Keratinocyte (primary cell): ENCODE results near the gene NIN.

Experiments
- CTCF ChIP-seq, 3 experiments: IDR thresholded peaks in 1 of 3; conservative IDR thresholded peaks in 1 of 3; optimal IDR thresholded peaks in 1 of 3; 2 replicates in 2 of 3; 3 replicates in 1 of 3; pipeline versions ENCODE3 to v1.5.1; 2011; ENCODE audit warnings: low read length in 3 of 3, mild to moderate bottlenecking in 3 of 3, moderate library complexity in 2 of 3, control low read depth in 1 of 3, inconsistent platforms in 1 of 3; ENCODE audit not compliant: insufficient read depth in 2 of 3; ENCODE audit errors: extremely low read depth in 1 of 3
- EZH2 ChIP-seq: IDR thresholded peaks from one replicate; pipeline ENCODE4 v1.6.1; 2012; ENCODE audit warnings: inconsistent platforms, mild to moderate bottlenecking, low read length, moderate library complexity

- TF ChIP-seq CTCF (optimal IDR thresholded peaks at IDR 0.05 in 1 of 3, IDR thresholded peaks at IDR 0.05 in 1 of 3, conservative IDR thresholded peaks at IDR 0.05 in 1 of 3; ENCODE audit: extremely low read depth in 1 of 3, insufficient read depth in 2 of 3, low read length in 3 of 3) (no peak), EZH2 (no peak)
Measured at GRCh38 chr14:50670196-50670865, 160.6 kb downstream of the NIN start.
